K562 (cell line): ENCODE data around the gene MED15. TPM values are rescaled to one million over a fixed set of nuclear protein-coding genes. Genes with fewer than 3 reads are reported as not detected.

Experiments
- CBX5 ChIP-seq: IDR thresholded peaks from 2 replicates; pipeline ENCODE4 v1.6.1; 2014; ENCODE audit warnings: low read depth, borderline replicate concordance
- CCAR2 ChIP-seq: fragments of 200-400 bp; formaldehyde crosslinking; IDR thresholded peaks from 2 replicates; pipeline ENCODE4 v1.6.1; 2017; ENCODE audit warnings: mild to moderate bottlenecking, low read depth, low read length
- COPS2 ChIP-seq: fragments of 450-650 bp; conservative IDR thresholded peaks from 2 replicates; pipeline ENCODE4 v1.6.1; 2016; ENCODE audit warnings: mild to moderate bottlenecking, moderate library complexity
- GABPB1 ChIP-seq: sonication (generic); formaldehyde crosslinking; IDR thresholded peaks from 2 replicates; pipeline ENCODE4 v1.8.0; 2022; ENCODE audit warnings: mild to moderate bottlenecking, missing genetic modification reagents
- HSF4 ChIP-seq: fragments of 250-450 bp; sonication (Bioruptor Pico); IDR thresholded peaks from 2 replicates; pipeline ENCODE4 v2.1.2; 2022; ENCODE audit warnings: mild to moderate bottlenecking, moderate library complexity, borderline replicate concordance
- IRF2 ChIP-seq: sonication (generic); formaldehyde crosslinking; IDR thresholded peaks from 2 replicates; pipeline ENCODE4 v1.8.1; 2022; ENCODE audit warnings: mild to moderate bottlenecking, missing genetic modification reagents
- LEF1 ChIP-seq: fragments of 450-650 bp; IDR thresholded peaks from 2 replicates; pipeline ENCODE4 v1.6.1; 2016; ENCODE audit warnings: mild to moderate bottlenecking
- MED1 ChIP-seq: sonication (generic); formaldehyde crosslinking; IDR thresholded peaks from 2 replicates; pipeline ENCODE4 v1.8.1; 2023; ENCODE audit warnings: missing genetic modification reagents, borderline replicate concordance
- NEUROD1 ChIP-seq: fragments of 150-350 bp; IDR thresholded peaks from 2 replicates; pipeline ENCODE4 v1.6.1; 2014; ENCODE audit warnings: borderline replicate concordance, low read length, low read depth; ENCODE audit not compliant: partially characterized antibody
- PCBP1 ChIP-seq: fragments of 200-400 bp; formaldehyde crosslinking; IDR thresholded peaks from 2 replicates; pipeline ENCODE4 v1.6.1; 2018; ENCODE audit warnings: mild to moderate bottlenecking, low read depth, low read length; ENCODE audit not compliant: poor library complexity, severe bottlenecking
- PHB2 ChIP-seq: fragments of 450-650 bp; IDR thresholded peaks from 2 replicates; pipeline ENCODE4 v1.6.1; 2017; ENCODE audit warnings: low read depth
- POLR3A ChIP-seq: IDR thresholded peaks from 2 replicates; pipeline ENCODE4 v1.6.1; 2011; ENCODE audit warnings: borderline replicate concordance, mild to moderate bottlenecking, moderate library complexity; ENCODE audit not compliant: insufficient read length, insufficient read depth; ENCODE audit errors: extremely low read depth
- POLR3G ChIP-seq: IDR thresholded peaks from 2 replicates; pipeline ENCODE4 v1.6.1; 2011; ENCODE audit not compliant: insufficient read length, insufficient replicate concordance; ENCODE audit errors: extremely low read depth
- RBM22 ChIP-seq: fragments of 200-400 bp; formaldehyde crosslinking; IDR thresholded peaks from 2 replicates; pipeline ENCODE4 v1.6.1; 2018; ENCODE audit warnings: low read length, low read depth; ENCODE audit not compliant: poor library complexity, severe bottlenecking
- SRSF7 ChIP-seq: fragments of 200-400 bp; formaldehyde crosslinking; optimal IDR thresholded peaks from 2 replicates; pipeline ENCODE3; 2017; ENCODE audit warnings: mild to moderate bottlenecking, low read depth, low read length
- TCF7 ChIP-seq: sonication (generic); IDR thresholded peaks from 2 replicates; pipeline ENCODE4 v1.6.1; 2016; ENCODE audit warnings: antibody characterized with exemption, borderline replicate concordance
- XRCC3 ChIP-seq: fragments of 450-650 bp; IDR thresholded peaks from 2 replicates; pipeline ENCODE4 v1.6.1; 2017; ENCODE audit warnings: mild to moderate bottlenecking, moderate library complexity
- ZKSCAN3 ChIP-seq: fragments of 250-450 bp; sonication (Bioruptor Pico); IDR thresholded peaks from 2 replicates; pipeline ENCODE4 v1.4.0; 2020
- ZNF134 ChIP-seq: fragments of 250-450 bp; sonication (Bioruptor Pico); conservative IDR thresholded peaks from 2 replicates; pipeline ENCODE4 v1.4.0; 2020
- polyA plus RNA-seq, 8 experiments: library from polyadenylated mRNA; depleted of rRNA in 4 of 8; stranded (reverse) in 5 of 8; unstranded in 3 of 8; fragments of >200 nt; fragmentation: Nextera tagmentation in 2 of 8; fragmentation: Illumina TruSeq in 1 of 8; extraction: Ambion mirVana in 2 of 8; extraction: Trizol in 1 of 8; gene quantifications; 2 replicates each; pipeline versions ENCODE4 v1.2.1 to v1.2.3, GENCODE V29; 2011 to 2014; ENCODE audit warnings: inconsistent platforms in 1 of 8, missing spikeins in 1 of 8
- total RNA-seq, 7 experiments: library from RNA; depleted of rRNA in 6 of 7; stranded (reverse); fragments of >200 nt in 6 of 7; fragmentation: Illumina TruSeq in 2 of 7; extraction: Trizol in 2 of 7; gene quantifications; 2 replicates each; pipeline versions ENCODE4 v1.2.1 to v1.2.3, GENCODE V29; 2011 to 2021; ENCODE audit warnings: low replicate concordance in 1 of 7
- TF ChIP-seq, protein P1 (sequence below): sonication (generic); formaldehyde crosslinking; IDR thresholded peaks from 2 replicates; pipeline ENCODE4 v1.8.1; 2023; ENCODE audit warnings: mild to moderate bottlenecking, missing genetic modification reagents
- TF ChIP-seq, protein P2 (sequence below): fragments of 450-650 bp; formaldehyde crosslinking; IDR thresholded peaks from 2 replicates; pipeline ENCODE4 v1.4.0; 2020; ENCODE audit warnings: mild to moderate bottlenecking, moderate library complexity
- TF ChIP-seq, protein P3 (sequence below): fragments of 450-650 bp; IDR thresholded peaks from 2 replicates; pipeline ENCODE4 v1.7.1; 2018; ENCODE audit warnings: mild to moderate bottlenecking, low read depth; ENCODE audit not compliant: partially characterized antibody

The MED15 gene
- total and polyA plus RNA-seq, 9 of the 15 experiments (the other 6 are each of a cell fraction or from before 2014, with no cell fraction given), result 4.0 to 271 (median 60.1) TPM

DNA sequence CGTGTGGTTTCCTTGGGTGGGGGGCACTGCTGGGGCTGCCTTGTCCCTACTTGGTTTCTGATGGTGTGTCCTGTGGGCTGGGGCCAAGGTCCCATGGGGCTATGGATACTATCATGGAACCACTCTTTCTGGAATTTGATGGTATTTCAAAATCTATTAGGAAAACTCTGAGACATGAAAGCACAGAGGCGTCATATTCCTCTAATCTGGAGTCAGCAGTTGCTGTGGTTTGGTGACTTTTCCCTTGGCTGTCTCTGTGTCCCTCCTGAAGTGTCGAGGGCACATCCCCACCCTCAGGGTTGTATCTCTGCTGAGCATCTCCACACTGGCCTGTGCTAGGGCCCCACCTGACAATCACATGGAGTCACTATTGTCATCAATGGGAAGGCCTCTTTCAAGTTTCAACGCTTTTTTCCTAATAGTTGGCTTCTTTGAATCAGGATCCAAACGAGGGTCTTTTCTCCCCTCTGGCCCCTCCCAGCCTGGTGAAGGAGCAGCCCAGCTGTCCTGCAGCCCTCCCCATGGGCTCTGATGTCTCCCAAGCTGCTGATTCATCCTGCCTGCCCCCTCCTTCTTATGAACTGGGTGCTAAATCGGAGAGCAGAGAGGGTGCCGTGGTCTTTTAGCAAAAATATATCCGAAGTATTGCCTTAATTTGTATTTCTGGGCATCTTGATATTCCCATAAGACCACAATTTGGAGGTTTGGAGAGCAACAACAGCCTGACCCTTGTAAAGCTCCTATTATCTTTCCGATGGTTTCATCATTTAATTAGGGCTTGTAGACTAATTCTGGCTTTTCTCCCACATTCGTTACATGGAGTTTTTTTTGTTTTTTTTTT is 38.5 kb downstream of the MED15 start (continued):
- TF ChIP-seq MED1 (CRISPR knock-in tag), result no peak
- TF ChIP-seq NEUROD1, result peak; percentile 50
- TF ChIP-seq XRCC3, result no peak
- no peak for TF ChIP-seq PHB2
- no peak for TF ChIP-seq SRSF7
- TF ChIP-seq, protein P1, sequence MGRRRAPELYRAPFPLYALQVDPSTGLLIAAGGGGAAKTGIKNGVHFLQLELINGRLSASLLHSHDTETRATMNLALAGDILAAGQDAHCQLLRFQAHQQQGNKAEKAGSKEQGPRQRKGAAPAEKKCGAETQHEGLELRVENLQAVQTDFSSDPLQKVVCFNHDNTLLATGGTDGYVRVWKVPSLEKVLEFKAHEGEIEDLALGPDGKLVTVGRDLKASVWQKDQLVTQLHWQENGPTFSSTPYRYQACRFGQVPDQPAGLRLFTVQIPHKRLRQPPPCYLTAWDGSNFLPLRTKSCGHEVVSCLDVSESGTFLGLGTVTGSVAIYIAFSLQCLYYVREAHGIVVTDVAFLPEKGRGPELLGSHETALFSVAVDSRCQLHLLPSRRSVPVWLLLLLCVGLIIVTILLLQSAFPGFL, result no peak
- peak; percentile 10; the same call in 1 of the 2 replicates for TF ChIP-seq ZKSCAN3 (CRISPR knock-in tag)
- TF ChIP-seq RBM22, result no peak
- no peak for TF ChIP-seq POLR3A
- TF ChIP-seq POLR3G, result no peak
- TF ChIP-seq COPS2, result no peak
- no peak for TF ChIP-seq IRF2
- peak; percentile 90 for TF ChIP-seq ZNF134 (CRISPR knock-in tag)
- no peak for TF ChIP-seq LEF1
- TF ChIP-seq PCBP1, result no peak
- no peak for TF ChIP-seq GABPB1 (CRISPR knock-in tag)
- TF ChIP-seq TCF7, result no peak
- TF ChIP-seq, protein P2, sequence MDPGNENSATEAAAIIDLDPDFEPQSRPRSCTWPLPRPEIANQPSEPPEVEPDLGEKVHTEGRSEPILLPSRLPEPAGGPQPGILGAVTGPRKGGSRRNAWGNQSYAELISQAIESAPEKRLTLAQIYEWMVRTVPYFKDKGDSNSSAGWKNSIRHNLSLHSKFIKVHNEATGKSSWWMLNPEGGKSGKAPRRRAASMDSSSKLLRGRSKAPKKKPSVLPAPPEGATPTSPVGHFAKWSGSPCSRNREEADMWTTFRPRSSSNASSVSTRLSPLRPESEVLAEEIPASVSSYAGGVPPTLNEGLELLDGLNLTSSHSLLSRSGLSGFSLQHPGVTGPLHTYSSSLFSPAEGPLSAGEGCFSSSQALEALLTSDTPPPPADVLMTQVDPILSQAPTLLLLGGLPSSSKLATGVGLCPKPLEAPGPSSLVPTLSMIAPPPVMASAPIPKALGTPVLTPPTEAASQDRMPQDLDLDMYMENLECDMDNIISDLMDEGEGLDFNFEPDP, result peak; percentile 95
- TF ChIP-seq CCAR2, result no peak
- no peak for TF ChIP-seq CBX5
- TF ChIP-seq, protein P3, sequence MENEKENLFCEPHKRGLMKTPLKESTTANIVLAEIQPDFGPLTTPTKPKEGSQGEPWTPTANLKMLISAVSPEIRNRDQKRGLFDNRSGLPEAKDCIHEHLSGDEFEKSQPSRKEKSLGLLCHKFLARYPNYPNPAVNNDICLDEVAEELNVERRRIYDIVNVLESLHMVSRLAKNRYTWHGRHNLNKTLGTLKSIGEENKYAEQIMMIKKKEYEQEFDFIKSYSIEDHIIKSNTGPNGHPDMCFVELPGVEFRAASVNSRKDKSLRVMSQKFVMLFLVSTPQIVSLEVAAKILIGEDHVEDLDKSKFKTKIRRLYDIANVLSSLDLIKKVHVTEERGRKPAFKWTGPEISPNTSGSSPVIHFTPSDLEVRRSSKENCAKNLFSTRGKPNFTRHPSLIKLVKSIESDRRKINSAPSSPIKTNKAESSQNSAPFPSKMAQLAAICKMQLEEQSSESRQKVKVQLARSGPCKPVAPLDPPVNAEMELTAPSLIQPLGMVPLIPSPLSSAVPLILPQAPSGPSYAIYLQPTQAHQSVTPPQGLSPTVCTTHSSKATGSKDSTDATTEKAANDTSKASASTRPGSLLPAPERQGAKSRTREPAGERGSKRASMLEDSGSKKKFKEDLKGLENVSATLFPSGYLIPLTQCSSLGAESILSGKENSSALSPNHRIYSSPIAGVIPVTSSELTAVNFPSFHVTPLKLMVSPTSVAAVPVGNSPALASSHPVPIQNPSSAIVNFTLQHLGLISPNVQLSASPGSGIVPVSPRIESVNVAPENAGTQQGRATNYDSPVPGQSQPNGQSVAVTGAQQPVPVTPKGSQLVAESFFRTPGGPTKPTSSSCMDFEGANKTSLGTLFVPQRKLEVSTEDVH, result no peak
- TF ChIP-seq HSF4 (CRISPR knock-in tag), result peak; percentile 98
